Measurements from ENCODE around the gene ARHGEF12.

GRCh38 chr11:120404495-120404894 is 68.3 kb downstream of the ARHGEF12 start:
- no peak for TF ChIP-seq TCF7 (IDR thresholded peaks at IDR 0.05; ENCODE audit: borderline replicate concordance)
- no peak for TF ChIP-seq KDM1A (IDR thresholded peaks at IDR 0.05; ENCODE audit: borderline replicate concordance)
